Renal pelvis (tissue), 12 donors: Measurements from ENCODE around the gene PPM1H. TPM values are rescaled to one million over a fixed set of nuclear protein-coding genes. Genes with fewer than 3 reads are reported as not detected.
A peak's percentile ranks its signal among the peaks of the same experiment; 100 is the strongest.
"Not testable (repeated sequence)": the region's sequence is repeated elsewhere in the genome, so short reads cannot be mapped to it uniquely, and the experiment has no call there.

Experiments used
- DNase-seq: peaks from one replicate; pipeline ENCODE4 v3.0.0-alpha.2; 2013
- long read RNA-seq, 16 experiments: transcript quantifications; one replicate each; lab custom pipeline, GENCODE V29; 2026
- polyA plus RNA-seq, 3 donors: library from polyadenylated mRNA; unstranded; fragments of 120-200 nt; gene quantifications; one replicate each; pipeline ENCODE4 v1.2.1, GENCODE V29; 2013; ENCODE audit not compliant: insufficient read length in 3 of 3

The PPM1H gene, protein sequence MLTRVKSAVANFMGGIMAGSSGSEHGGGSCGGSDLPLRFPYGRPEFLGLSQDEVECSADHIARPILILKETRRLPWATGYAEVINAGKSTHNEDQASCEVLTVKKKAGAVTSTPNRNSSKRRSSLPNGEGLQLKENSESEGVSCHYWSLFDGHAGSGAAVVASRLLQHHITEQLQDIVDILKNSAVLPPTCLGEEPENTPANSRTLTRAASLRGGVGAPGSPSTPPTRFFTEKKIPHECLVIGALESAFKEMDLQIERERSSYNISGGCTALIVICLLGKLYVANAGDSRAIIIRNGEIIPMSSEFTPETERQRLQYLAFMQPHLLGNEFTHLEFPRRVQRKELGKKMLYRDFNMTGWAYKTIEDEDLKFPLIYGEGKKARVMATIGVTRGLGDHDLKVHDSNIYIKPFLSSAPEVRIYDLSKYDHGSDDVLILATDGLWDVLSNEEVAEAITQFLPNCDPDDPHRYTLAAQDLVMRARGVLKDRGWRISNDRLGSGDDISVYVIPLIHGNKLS
- 10 to 100 TPM; 27.7 to 28.9 (median 27.7) TPM for polyA plus RNA-seq
- long read RNA-seq, donor 1, full-length matches to known transcripts = 2 of 2 reads
- long read RNA-seq, donor 1, partial matches to known transcripts = 0 of 2 reads
- long read RNA-seq, donor 1, other reads (novel, unspliced or antisense) = 0 of 2 reads
- long read RNA-seq, donor 2, full-length matches to known transcripts = 3 of 3 reads
- long read RNA-seq, donor 2, partial matches to known transcripts = 0 of 3 reads
- long read RNA-seq, donor 2, other reads (novel, unspliced or antisense) = 0 of 3 reads
- long read RNA-seq, donor 3, full-length matches to known transcripts = 3 of 3 reads
- long read RNA-seq, donor 3, partial matches to known transcripts = 0 of 3 reads
- long read RNA-seq, donor 3, other reads (novel, unspliced or antisense) = 0 of 3 reads
- long read RNA-seq, donor 4, full-length matches to known transcripts = 1 of 1 reads
- long read RNA-seq, donor 4, partial matches to known transcripts = 0 of 1 reads
- long read RNA-seq, donor 4, other reads (novel, unspliced or antisense) = 0 of 1 reads
- long read RNA-seq, donor 5, full-length matches to known transcripts = 2 of 2 reads
- long read RNA-seq, donor 5, partial matches to known transcripts = 0 of 2 reads
- long read RNA-seq, donor 5, other reads (novel, unspliced or antisense) = 0 of 2 reads
- long read RNA-seq, donor 6, full-length matches to known transcripts = 1 of 1 reads
- long read RNA-seq, donor 6, partial matches to known transcripts = 0 of 1 reads
- long read RNA-seq, donor 6, other reads (novel, unspliced or antisense) = 0 of 1 reads
- long read RNA-seq, donor 7, full-length matches to known transcripts = 5 of 5 reads
- long read RNA-seq, donor 7, partial matches to known transcripts = 0 of 5 reads
- long read RNA-seq, donor 7, other reads (novel, unspliced or antisense) = 0 of 5 reads
- long read RNA-seq, donor 8, full-length matches to known transcripts = 2 of 2 reads
- long read RNA-seq, donor 8, partial matches to known transcripts = 0 of 2 reads
- long read RNA-seq, donor 8, other reads (novel, unspliced or antisense) = 0 of 2 reads
- long read RNA-seq, donor 9 = 0 reads
- long read RNA-seq, donor 10, full-length matches to known transcripts = 1 of 1 reads
- long read RNA-seq, donor 10, partial matches to known transcripts = 0 of 1 reads
- long read RNA-seq, donor 10, other reads (novel, unspliced or antisense) = 0 of 1 reads
- long read RNA-seq, donor 11, full-length matches to known transcripts = 5 of 5 reads
- long read RNA-seq, donor 11, partial matches to known transcripts = 0 of 5 reads
- long read RNA-seq, donor 11, other reads (novel, unspliced or antisense) = 0 of 5 reads
- long read RNA-seq, donor 12, full-length matches to known transcripts = 2 of 52 reads
- long read RNA-seq, donor 12, partial matches to known transcripts = 50 of 52 reads
- long read RNA-seq, donor 12, other reads (novel, unspliced or antisense) = 0 of 52 reads
- long read RNA-seq, donor 13, full-length matches to known transcripts = 1 of 19 reads
- long read RNA-seq, donor 13, partial matches to known transcripts = 18 of 19 reads
- long read RNA-seq, donor 13, other reads (novel, unspliced or antisense) = 0 of 19 reads
- long read RNA-seq, donor 14 = 0 reads
- long read RNA-seq, donor 15, full-length matches to known transcripts = 1 of 1 reads
- long read RNA-seq, donor 15, partial matches to known transcripts = 0 of 1 reads
- long read RNA-seq, donor 15, other reads (novel, unspliced or antisense) = 0 of 1 reads
- long read RNA-seq, donor 16, full-length matches to known transcripts = 5 of 14 reads
- long read RNA-seq, donor 16, partial matches to known transcripts = 9 of 14 reads
- long read RNA-seq, donor 16, other reads (novel, unspliced or antisense) = 0 of 14 reads

DNA sequence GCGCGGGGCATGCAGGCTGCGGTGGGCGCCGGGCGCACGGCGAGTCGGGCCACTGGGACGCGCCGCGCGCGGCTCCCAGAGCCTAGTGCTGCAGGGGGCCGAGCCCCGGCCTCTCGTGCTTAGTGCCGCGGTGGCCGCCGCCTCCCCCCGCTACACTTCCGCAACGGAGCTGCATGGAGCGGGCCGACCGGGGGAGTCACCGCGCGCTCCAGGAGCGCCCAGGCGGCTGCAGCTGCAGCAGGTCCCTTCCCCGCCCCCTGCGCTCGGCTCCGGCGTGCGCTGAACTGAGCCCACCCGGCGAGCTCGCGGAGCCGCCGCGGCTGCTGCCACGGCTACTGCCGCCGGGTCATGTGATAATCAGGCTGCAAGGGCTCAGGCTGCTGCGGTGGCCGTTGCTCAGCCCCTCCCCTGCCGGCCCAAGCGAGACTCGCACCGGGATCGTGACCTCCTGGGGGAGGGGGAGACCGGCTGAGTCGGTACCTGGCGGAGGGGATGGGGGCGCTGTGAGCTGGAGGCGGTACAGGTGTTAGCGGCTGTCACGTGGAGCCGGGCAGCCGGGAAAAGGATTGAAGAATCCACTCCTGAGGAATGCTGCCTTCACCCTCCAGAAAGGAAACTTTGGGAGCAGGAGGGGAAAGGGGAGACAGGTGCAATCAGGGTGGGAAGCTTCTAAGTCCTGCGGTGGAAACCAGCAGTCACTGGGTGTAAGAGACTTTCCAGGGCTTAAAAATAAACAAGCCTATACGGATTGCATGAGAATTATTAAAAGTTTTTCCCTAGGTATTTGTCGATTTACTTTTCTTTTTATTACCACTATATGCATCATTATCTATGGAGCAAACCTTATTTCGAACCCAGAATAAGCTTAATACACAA is at the start of gene PPM1H:
Gene PPM1H (minus strand): TSS at position 352 of the 876 bp plus-strand sequence. CDS start 414 bp downstream, outside the sequence.
- peak; percentile 87 for DNase-seq

DNA sequence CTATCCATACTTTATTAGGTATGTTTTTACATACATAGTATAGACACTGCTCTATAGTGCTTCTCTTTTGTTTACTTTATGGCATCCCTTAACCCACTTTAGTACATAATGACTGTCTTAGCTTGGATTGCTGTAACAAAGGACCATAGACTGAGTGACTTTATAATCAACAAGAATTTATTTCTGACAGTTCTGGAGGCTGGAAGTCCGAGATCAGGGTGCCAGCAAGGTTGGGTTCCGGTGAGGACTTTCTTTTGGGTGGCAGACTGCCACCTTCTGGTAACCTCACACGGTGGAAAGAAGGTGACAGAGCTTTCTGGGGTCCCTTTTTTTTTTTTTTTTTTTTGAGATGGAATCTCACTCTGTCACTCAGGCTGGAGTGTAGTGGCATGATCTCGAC is 48.6 kb upstream of the PPM1H start:
- no peak for DNase-seq

DNA sequence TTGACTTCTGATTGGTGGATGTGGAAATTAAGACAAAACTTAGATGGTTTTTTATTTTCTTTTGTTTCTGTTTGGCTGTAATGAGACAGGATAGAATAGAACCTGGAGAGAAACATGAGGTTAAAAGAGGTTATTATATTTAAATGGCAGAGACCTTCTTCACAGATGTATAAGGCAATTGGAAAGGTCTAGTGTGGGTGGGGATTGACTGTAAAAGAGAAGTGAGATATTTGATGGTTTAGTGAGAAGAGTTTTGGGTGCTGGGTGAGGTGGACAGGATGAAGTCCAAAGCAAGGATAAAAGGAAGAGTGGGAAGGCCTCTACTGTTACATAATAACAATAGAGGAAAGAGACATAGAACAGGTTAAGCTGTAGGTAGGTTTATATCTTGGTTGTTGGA is 43.8 kb upstream of the PPM1H start:
- DNase-seq = no peak

DNA sequence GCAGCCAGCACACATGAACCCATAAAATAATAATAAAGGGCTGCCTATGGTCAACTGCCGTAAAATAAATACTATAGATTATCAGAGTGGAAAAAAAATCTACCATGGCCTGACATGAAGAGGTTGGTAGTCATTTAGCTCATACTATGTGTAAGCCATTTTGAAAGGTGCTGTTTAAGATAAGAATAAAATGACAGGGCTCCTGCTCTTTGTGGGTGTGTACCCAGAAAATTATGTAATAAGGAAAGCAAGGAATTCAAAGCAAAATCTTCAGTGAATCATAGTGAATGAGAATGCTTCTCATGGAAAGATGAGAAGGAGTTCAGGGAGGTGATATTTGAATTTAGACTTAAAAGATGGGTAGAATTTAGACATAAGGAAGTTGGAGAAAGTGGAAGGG is 42.9 kb upstream of the PPM1H start:
- DNase-seq = no peak

DNA sequence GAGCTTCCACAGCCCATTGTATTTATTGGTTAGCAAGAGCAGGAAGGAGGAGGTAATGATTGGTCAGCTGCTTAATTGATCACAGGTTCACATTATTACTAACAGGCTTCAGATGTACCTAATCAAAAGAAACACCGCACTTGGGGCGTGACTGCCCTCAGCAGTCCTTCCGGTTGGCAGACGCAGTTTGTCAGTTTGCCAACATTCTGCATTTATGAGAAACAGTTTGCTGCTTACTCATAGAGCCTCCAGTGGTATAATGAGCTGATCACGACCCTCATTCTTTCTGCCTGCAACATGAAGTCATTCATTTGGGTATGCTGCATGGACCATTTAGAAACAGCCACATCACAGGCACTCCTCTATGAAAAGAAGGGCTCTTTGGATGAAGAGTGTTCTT is 42.5 kb upstream of the PPM1H start:
- no peak for DNase-seq

DNA sequence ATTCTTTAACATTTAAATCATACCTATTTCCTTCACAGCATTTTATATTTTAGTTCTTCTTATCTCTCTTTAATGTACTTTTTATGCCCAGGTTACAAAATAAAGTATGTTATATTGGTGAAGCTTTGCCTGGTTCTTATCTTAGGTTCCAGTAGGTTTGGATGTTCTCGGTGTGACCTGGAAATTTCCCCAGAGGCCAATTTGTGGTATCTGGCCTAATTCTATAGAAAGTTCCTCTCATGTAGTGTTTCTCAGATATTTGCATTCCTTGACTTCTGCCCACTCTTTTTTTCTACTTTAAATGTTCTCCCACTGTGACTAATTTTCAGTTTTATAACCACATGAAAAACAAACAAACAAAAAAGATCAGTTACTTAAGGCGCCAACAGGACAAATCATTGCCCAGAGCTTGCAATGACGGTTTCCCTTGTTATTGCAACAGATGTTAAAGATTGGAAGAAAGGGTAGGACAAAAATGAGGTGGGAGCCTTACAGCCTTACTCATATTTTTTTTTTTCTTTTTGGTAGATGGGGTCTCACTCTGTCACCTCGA is 41.2 kb upstream of the PPM1H start:
- no peak for DNase-seq

DNA sequence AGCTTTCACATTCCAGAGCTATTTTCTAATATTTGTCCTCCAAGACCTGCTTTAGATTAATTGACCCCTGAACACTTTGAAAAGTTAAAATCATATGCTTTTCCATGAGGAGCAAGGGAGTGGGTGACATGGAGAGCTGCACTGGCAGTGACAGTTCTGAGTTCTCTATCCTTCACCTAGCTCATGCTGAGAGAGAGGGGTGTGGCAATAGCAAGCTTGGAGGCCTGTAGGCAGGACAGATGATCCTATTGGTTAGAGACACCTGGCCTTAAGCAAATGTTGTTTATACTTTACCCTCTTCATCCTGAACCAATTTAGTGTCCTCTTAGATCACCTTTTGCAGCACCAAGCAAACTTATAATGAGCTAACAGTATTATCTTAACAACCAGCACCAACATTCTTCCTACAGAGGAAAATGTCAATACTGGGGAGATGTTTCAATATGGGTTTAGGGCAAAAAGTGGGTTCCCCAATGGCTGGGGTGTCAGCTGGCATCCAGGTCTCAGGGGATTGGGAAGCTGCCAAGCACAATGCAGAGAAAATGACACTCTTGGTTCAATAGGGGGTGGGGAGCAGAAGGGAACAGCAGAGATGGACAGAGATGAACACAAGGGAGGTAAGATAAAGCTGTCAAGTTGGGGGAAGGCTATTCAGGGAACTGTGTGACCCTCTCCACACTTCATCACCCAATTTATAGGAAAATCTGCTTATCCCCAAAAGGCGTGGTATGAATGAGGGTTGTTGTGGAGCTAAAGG is 37.0 kb upstream of the PPM1H start:
- no peak for DNase-seq

DNA sequence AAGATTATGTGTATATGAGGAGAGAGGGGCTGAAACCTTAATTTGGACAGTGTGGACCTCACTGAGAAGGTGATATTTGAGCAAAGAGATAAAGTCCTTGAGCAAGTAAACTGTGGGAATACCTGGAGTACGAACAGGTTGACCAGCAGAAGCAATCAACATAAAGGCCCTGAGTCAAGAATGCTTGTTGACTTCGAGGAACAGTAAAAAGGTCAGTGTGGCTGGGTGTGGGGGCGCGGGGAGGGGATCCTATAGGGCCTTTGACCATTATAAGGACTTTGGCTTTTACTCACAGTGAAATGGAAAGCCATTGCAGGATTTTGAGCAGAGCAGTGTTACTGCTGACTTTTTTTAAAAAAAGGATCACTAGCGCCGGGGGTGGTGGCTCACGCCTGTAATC is 34.7 kb upstream of the PPM1H start:
- DNase-seq = no peak

DNA sequence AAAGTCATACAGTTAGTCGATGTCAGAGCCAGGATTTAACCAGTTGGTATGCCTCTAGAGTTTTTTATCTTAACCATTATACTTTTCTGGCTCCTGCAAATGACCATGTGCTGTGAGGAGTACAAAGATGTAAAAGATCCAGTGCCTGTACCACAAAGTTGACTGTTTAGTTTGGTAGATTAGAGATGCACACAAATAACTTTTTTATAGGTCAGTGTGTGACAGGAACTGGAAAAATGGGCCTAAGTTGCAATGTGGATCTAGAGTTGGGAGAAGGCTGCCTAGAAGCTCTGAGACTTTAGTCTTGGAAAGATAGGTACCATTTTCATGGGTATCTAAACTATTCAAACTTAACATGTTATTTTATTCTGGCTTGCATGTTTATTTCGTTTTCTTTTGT is 32.8 kb upstream of the PPM1H start:
- DNase-seq = no peak

DNA sequence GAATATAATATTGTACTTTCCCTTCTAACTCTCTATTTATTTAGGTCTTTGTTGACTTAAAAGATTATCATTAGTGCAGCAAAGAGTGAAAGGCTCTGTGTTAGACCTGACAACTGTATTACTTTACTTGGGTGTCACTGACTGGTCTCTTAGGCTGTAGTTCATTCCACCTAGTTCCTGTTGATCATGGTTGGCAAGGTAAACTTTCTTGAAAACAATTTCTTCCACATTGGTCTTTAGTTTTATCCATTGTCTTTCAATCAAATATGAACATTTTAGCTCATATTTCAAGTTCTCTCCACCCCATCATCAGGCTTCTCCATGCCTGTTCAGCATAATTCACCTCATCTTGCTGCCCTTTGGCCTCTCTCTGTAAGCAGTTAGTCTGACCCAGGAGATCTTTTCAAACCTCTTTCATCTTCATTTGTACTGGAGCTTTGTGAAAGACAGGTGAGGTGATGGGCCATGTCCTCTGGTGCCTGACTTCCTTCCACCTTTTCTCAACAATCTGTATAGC is 32.1 kb upstream of the PPM1H start:
- DNase-seq = no peak

DNA sequence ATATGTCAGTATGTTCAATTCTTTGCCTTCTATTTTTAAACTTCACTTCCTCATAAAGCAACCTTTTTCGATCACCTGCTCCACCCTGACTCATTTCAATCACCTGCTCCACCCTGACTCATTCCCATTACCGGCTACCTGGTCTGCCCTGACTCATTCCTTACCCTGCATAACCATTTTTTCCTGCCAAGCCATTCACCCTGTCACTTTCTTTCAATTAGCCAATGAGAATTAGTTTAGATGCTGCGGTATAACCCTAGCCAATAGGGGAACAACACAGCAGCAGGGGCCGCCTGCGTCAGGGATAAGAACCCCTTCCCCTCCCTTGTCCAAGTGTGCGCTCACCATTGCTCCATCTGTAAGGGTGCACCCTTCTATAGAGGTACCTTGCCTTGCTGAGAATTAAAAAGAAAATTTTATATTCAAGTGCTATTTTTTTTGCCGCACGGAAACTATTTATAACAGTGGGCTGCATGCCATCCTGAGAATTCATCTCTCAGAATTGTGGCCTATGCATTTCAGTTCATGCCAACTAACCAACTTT is 31.6 kb upstream of the PPM1H start:
- DNase-seq = not testable (repeated sequence)

DNA sequence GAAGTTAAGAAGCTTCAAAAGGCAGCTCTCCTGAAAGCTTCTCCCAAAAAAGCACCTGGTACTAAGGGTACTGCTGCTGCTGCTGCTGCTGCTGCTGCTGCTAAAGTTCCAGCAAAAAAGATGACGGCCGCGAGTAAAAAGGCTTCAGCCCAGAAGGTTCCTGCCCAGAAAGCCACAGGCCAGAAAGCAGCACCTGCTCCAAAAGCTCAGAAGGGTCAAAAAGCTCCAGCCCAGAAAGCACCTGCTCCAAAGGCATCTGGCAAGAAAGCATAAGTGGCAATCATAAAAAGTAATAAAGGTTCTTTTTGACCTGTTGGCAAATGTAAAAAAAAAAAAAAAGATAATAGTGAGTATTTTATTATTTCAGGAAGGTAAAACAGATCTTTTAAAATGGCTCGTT is 30.8 kb upstream of the PPM1H start:
- not testable (repeated sequence) for DNase-seq

DNA sequence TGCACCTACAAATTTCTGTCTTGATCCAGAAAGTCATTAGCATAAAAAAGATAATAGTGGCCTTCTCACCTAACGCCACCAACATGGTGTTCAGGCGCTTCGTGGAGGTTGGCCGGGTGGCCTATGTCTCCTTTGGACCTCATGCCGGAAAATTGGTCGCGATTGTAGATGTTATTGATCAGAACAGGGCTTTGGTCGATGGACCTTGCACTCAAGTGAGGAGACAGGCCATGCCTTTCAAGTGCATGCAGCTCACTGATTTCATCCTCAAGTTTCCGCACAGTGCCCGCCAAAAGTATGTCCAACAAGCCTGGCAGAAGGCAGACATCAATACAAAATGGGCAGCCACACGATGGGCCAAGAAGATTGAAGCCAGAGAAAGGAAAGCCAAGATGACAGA is 30.3 kb upstream of the PPM1H start:
- DNase-seq = not testable (repeated sequence)

DNA sequence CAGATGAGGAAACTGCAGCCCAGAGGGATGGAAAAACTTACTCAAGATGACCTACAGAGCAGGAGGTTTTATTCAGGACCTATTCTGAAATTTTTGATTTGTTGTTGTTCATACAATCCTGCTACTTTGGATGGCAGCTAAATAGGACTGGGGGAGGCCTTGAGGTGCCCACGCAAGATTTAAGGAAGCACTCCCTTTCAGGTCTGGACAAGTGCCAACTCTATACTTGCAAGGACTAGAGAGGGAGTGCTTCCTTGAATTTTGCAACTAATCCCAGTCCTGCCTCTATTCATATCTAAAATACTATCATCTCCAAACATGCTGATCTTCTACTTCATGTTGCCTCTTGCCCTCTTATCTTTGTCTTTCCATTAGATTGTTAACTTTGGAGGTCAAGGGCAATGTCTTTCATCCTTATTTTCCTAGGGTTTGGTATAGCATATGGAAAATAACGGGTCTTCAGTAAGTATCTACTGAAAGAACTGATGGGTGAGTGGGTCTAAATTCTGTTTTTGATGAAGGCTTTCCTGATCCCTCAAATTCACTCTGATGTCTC is 28.6 kb upstream of the PPM1H start:
- no peak for DNase-seq

DNA sequence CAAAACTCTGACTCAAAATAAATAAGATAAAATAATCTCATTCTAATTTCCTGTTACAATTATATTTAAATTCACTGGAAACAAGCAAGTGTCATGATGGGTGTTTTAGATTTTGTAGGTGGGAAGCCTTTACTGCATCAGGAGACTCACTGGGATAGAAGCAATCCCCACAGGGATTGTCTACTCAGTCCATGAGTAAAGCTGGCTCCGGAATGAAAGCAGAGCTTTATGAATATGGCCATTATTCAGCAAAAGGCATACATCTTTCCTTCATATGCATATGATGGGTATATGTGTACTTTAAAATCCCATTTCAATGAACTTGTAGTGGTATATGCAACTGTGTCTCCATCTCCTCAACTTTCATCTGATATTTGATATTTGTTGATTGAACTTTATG is 25.4 kb upstream of the PPM1H start:
- DNase-seq = no peak

DNA sequence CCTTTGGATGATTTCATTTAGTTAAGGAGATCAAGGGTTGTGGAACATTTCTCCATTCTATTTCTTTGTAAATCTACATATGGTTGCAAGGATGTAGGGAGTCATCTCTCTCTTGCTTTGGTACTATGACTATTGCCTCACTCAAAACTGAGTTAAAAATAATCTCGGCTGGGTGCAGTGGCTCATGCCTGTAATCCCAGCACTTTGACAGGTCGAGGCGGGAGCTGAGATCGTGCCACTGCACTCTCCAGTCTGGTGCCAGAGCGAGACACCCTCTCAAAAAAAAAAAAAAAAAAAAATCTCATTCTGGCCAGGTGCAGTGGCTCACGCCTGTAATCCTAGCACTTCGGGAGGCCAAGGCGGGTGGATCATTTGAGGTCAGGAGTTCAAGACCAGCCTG is 24.8 kb upstream of the PPM1H start:
- no peak for DNase-seq
